Stimulated activated CD8-positive, alpha-beta memory T cell treated with anti-CD3 and anti-CD28 coated beads, Interleukin-12 subunit alpha, Interleukin-12 subunit beta, amount 100 ng/mL, for 1 hour (primary cell): ENCODE measurements around the gene MEIS1.

Experiments used
- DNase-seq: peaks from one replicate; pipeline ENCODE4 v3.0.0-alpha.2; 2020; ENCODE audit warnings: low read depth

The MEIS1 gene

GRCh38 chr2:66431846-66432587 is 2.9 kb upstream of the MEIS1 start:
- DNase-seq: no peak

GRCh38 chr2:66432801-66433694 is 1.9 kb upstream of the MEIS1 start:
- no peak for DNase-seq

GRCh38 chr2:66433695-66433944 is 1.3 kb upstream of the MEIS1 start:
- DNase-seq: no peak

- no peak for DNase-seq
Observed at GRCh38 chr2:66433945-66434678, 813 bp upstream of the MEIS1 start.

GRCh38 chr2:66435549-66435875 is 587 bp downstream of the MEIS1 start:
- no peak for DNase-seq

GRCh38 chr2:66435963-66436362 is 1.0 kb downstream of the MEIS1 start:
- no peak for DNase-seq

- DNase-seq: no peak
Observed at GRCh38 chr2:66436581-66437001, 1.7 kb downstream of the MEIS1 start.

- DNase-seq: no peak
Observed at GRCh38 chr2:66437109-66437690, 2.3 kb downstream of the MEIS1 start.

GRCh38 chr2:66437691-66438497 is 3.0 kb downstream of the MEIS1 start:
- DNase-seq: no peak

- no peak for DNase-seq
Observed at GRCh38 chr2:66438498-66438833, 3.5 kb downstream of the MEIS1 start.

- no peak for DNase-seq
Observed at GRCh38 chr2:66438891-66439811, 4.2 kb downstream of the MEIS1 start.

GRCh38 chr2:66439812-66440542 is 5.1 kb downstream of the MEIS1 start:
- no peak for DNase-seq

GRCh38 chr2:66440708-66441497 is 6.0 kb downstream of the MEIS1 start:
- DNase-seq: no peak

GRCh38 chr2:66441581-66442320 is 6.8 kb downstream of the MEIS1 start:
- no peak for DNase-seq

- DNase-seq: no peak
Observed at GRCh38 chr2:66442516-66443185, 7.7 kb downstream of the MEIS1 start.

GRCh38 chr2:66443186-66443978 is 8.5 kb downstream of the MEIS1 start:
- DNase-seq: no peak
